HepG2 (cell line): ENCODE measurements around the gene COASY. TPM values are rescaled to one million over a fixed set of nuclear protein-coding genes. Genes with fewer than 3 reads are reported as not detected.

Experiments used
- ARID3A ChIP-seq: IDR thresholded peaks from 2 replicates; pipeline ENCODE4 v1.6.1; 2012; ENCODE audit warnings: low read depth, low read length, improper control_type of control experiment
- CEBPG ChIP-seq: IDR thresholded peaks from 2 replicates; pipeline ENCODE4 v1.6.1; 2016
- ETV5 ChIP-seq: IDR thresholded peaks from 2 replicates; pipeline ENCODE4 v1.6.1; 2018; ENCODE audit warnings: missing biosample characterization, missing genetic modification reagents, inconsistent platforms, borderline replicate concordance
- GABPA ChIP-seq, 2 experiments: IDR thresholded peaks; 2 replicates each; pipeline ENCODE4 v1.6.1; 2011 to 2016; ENCODE audit warnings: low read depth in 2 of 2, low read length in 1 of 2, missing biosample characterization in 1 of 2, missing genetic modification characterization in 1 of 2
- GTF2F1 ChIP-seq: fragments of 150-350 bp; IDR thresholded peaks from 2 replicates; pipeline ENCODE4 v1.6.1; 2014; ENCODE audit warnings: low read length
- HMGXB3 ChIP-seq: sonication (generic); formaldehyde crosslinking; IDR thresholded peaks from 2 replicates; pipeline ENCODE4 v1.4.0; 2020; ENCODE audit warnings: missing genetic modification reagents, borderline replicate concordance
- HNRNPK ChIP-seq: fragments of 200-400 bp; formaldehyde crosslinking; IDR thresholded peaks from 2 replicates; pipeline ENCODE4 v1.6.1; 2018; ENCODE audit warnings: low read length, low read depth, moderate library complexity, mild to moderate bottlenecking; ENCODE audit not compliant: poor library complexity, severe bottlenecking
- KLF12 ChIP-seq: sonication (generic); formaldehyde crosslinking; IDR thresholded peaks from 2 replicates; pipeline ENCODE4 v1.4.0; 2020; ENCODE audit warnings: missing genetic modification reagents, borderline replicate concordance
- NFATC3 ChIP-seq: sonication (generic); formaldehyde crosslinking; IDR thresholded peaks from 2 replicates; pipeline ENCODE4 v1.5.1; 2020; ENCODE audit warnings: mild to moderate bottlenecking, missing genetic modification reagents
- RARA ChIP-seq: IDR thresholded peaks from 2 replicates; pipeline ENCODE4 v1.6.1; 2016; ENCODE audit warnings: missing genetic modification reagents, missing compliant biosample characterization
- REXO4 ChIP-seq: sonication (generic); formaldehyde crosslinking; IDR thresholded peaks from 2 replicates; pipeline ENCODE4 v1.8.0; 2022; ENCODE audit warnings: missing genetic modification reagents, mild to moderate bottlenecking, borderline replicate concordance
- SALL1 ChIP-seq: sonication (generic); formaldehyde crosslinking; IDR thresholded peaks from 2 replicates; pipeline ENCODE4 v1.8.0; 2022; ENCODE audit warnings: mild to moderate bottlenecking, missing genetic modification reagents
- SIN3B ChIP-seq: fragments of 150-350 bp; IDR thresholded peaks from 2 replicates; pipeline ENCODE4 v1.6.1; 2014; ENCODE audit warnings: low read length
- SRSF1 ChIP-seq: fragments of 200-400 bp; formaldehyde crosslinking; optimal IDR thresholded peaks from 2 replicates; pipeline ENCODE3; 2017; ENCODE audit warnings: mild to moderate bottlenecking, low read depth, low read length, moderate library complexity
- THAP11 ChIP-seq: IDR thresholded peaks from 2 replicates; pipeline ENCODE4 v1.6.1; 2016; ENCODE audit warnings: missing biosample characterization, missing genetic modification reagents
- U2AF2 ChIP-seq: fragments of 200-400 bp; formaldehyde crosslinking; IDR thresholded peaks from 2 replicates; pipeline ENCODE4 v1.6.1; 2017; ENCODE audit warnings: low read depth, mild to moderate bottlenecking, low read length
- ZBTB3 ChIP-seq: sonication (generic); formaldehyde crosslinking; IDR thresholded peaks from 2 replicates; pipeline ENCODE4 v1.4.0; 2020; ENCODE audit warnings: low read depth, mild to moderate bottlenecking, moderate library complexity, missing genetic modification reagents, borderline replicate concordance
- ZNF225 ChIP-seq: sonication (generic); formaldehyde crosslinking; IDR thresholded peaks from 2 replicates; pipeline ENCODE4 v1.4.0; 2020; ENCODE audit warnings: mild to moderate bottlenecking, missing genetic modification reagents
- ZNF280B ChIP-seq: sonication (generic); formaldehyde crosslinking; IDR thresholded peaks from 2 replicates; pipeline ENCODE4 v1.5.0; 2020; ENCODE audit warnings: missing genetic modification reagents, mild to moderate bottlenecking, borderline replicate concordance
- ZNF333 ChIP-seq: sonication (generic); formaldehyde crosslinking; IDR thresholded peaks from 2 replicates; pipeline ENCODE4 v1.4.0; 2020; ENCODE audit warnings: mild to moderate bottlenecking, missing genetic modification reagents, borderline replicate concordance
- ZNF556 ChIP-seq: sonication (generic); formaldehyde crosslinking; IDR thresholded peaks from 2 replicates; pipeline ENCODE4 v1.4.0; 2020; ENCODE audit warnings: mild to moderate bottlenecking, missing genetic modification reagents, borderline replicate concordance
- ZNF597 ChIP-seq: sonication (generic); formaldehyde crosslinking; IDR thresholded peaks from 2 replicates; pipeline ENCODE4 v1.5.0; 2020; ENCODE audit warnings: missing genetic modification reagents
- polyA plus RNA-seq, 8 experiments: library from polyadenylated mRNA; depleted of rRNA in 3 of 8; stranded (reverse) in 7 of 8; unstranded in 1 of 8; fragments of >200 nt; fragmentation: Illumina TruSeq in 4 of 8; extraction: Trizol in 4 of 8; gene quantifications; 2 replicates each; pipeline versions ENCODE4 v1.2.1 to v1.2.3, GENCODE V29; 2011 to 2016; ENCODE audit warnings: low read depth in 4 of 8, missing spikeins in 1 of 8, mixed read lengths in 1 of 8; ENCODE audit not compliant: insufficient read depth in 1 of 8
- total RNA-seq, 5 experiments: library from RNA; depleted of rRNA; stranded (reverse); fragments of >200 nt; fragmentation: Illumina TruSeq; extraction: Trizol; gene quantifications; 2 replicates each; pipeline ENCODE4 v1.2.3, GENCODE V29; 2016; ENCODE audit warnings: low read depth in 1 of 5

COASY gene
- total and polyA plus RNA-seq, 2 of the 13 experiments (the other 11 are each of a cell fraction or from before 2014, with no cell fraction given) = 90.7 to 125 TPM

GRCh38 chr17:42561897-42562387, at the start of gene COASY (continued):
- TF ChIP-seq KLF12 (CRISPR knock-in tag) = peak; percentile 92
- TF ChIP-seq ARID3A = no peak; the same call in 1 of the 2 replicates
- TF ChIP-seq ZNF597 (CRISPR knock-in tag) = no peak
- TF ChIP-seq ZNF333 (CRISPR knock-in tag) = no peak; the same call in 1 of the 2 replicates
- TF ChIP-seq RARA (CRISPR knock-in tag) = peak; percentile 59
- TF ChIP-seq THAP11 (CRISPR knock-in tag) = peak; percentile 96
- peak; percentile 77 for TF ChIP-seq CEBPG (CRISPR knock-in tag)
- TF ChIP-seq SALL1 (CRISPR knock-in tag) = peak; percentile 82
- no peak for TF ChIP-seq SRSF1
- no peak; the same call in 1 of the 2 replicates for TF ChIP-seq ZNF225
- no peak for TF ChIP-seq REXO4 (CRISPR knock-in tag)
- peak; percentile 66 for TF ChIP-seq ZNF556 (CRISPR knock-in tag)
- TF ChIP-seq HNRNPK = no peak
- peak; percentile 78; the same call in 1 of the 2 replicates for TF ChIP-seq ZNF280B (CRISPR knock-in tag)
- no peak for TF ChIP-seq ZBTB3
- no peak for TF ChIP-seq U2AF2
- TF ChIP-seq SIN3B = peak; percentile 83
- TF ChIP-seq GTF2F1 = peak; percentile 82
- no peak for TF ChIP-seq GABPA (IDR thresholded peaks at IDR 0.05; ENCODE audit: low read depth, low read length)
- peak; percentile 98 for TF ChIP-seq GABPA (CRISPR knock-in tag; IDR thresholded peaks at IDR 0.05; ENCODE audit: low read depth)
- peak; percentile 91 for TF ChIP-seq HMGXB3 (CRISPR knock-in tag)
- peak; percentile 79 for TF ChIP-seq ETV5
- no peak for TF ChIP-seq NFATC3 (CRISPR knock-in tag)
